ENCODE data around the gene SH3GL1. TPM values are rescaled to one million over a fixed set of nuclear protein-coding genes. Genes with fewer than 3 reads are reported as not detected.

Gene SH3GL1
- total RNA-seq, 1 donor, result 26.6 TPM

- H3K27me3 ChIP-seq (ENCODE audit: insufficient read depth, low read length), result no peaks in the 10 kb centered on the region
- H3K4me1 ChIP-seq (ENCODE audit: insufficient read depth, low read length), result no peaks in the 10 kb centered on the region
- H3K9me3 ChIP-seq (ENCODE audit: low read depth, low read length), result no peaks in the 10 kb centered on the region
- H3K4me3 ChIP-seq (ENCODE audit: low read length), result no peak overlapping the region
Measured at GRCh38 chr19:4441994-4442818, 41.9 kb upstream of the SH3GL1 start.

- Histone ChIP-seq H3K9me3 (ENCODE audit: low read depth, low read length) (no peaks in the 10 kb centered on the region), H3K4me1 (ENCODE audit: insufficient read depth, low read length) (no peaks in the 10 kb centered on the region), H3K27me3 (ENCODE audit: insufficient read depth, low read length) (no peaks in the 10 kb centered on the region), H3K4me3 (ENCODE audit: low read length) (no peak overlapping the region)
Measured at GRCh38 chr19:4439243-4439642, 38.9 kb upstream of the SH3GL1 start.

- no peaks in the 10 kb centered on the region for H3K9me3 ChIP-seq (ENCODE audit: low read depth, low read length)
Measured at GRCh38 chr19:4437103-4437502, 36.8 kb upstream of the SH3GL1 start.

GRCh38 chr19:4436231-4436630 lies 35.9 kb upstream of the SH3GL1 start:
- H3K4me1 ChIP-seq (ENCODE audit: insufficient read depth, low read length), result peaks cover 20% of the 10 kb centered on the region
- no peaks in the 10 kb centered on the region for H3K27me3 ChIP-seq (ENCODE audit: insufficient read depth, low read length)
- H3K9me3 ChIP-seq (ENCODE audit: low read depth, low read length), result no peaks in the 10 kb centered on the region
- H3K4me3 ChIP-seq (ENCODE audit: low read length), result no peak overlapping the region

More at GRCh38 chr19:4437103-4437502, 36.8 kb upstream of the SH3GL1 start:
- no peak overlapping the region for H3K4me3 ChIP-seq (ENCODE audit: low read length)
- peaks cover 11% of the 10 kb centered on the region for H3K4me1 ChIP-seq (ENCODE audit: insufficient read depth, low read length)
- no peaks in the 10 kb centered on the region for H3K27me3 ChIP-seq (ENCODE audit: insufficient read depth, low read length)

- Histone ChIP-seq H3K4me1 (ENCODE audit: insufficient read depth, low read length) (peaks cover 31% of the 10 kb centered on the region), H3K27me3 (ENCODE audit: insufficient read depth, low read length) (no peaks in the 10 kb centered on the region), H3K9me3 (ENCODE audit: low read depth, low read length) (no peaks in the 10 kb centered on the region), H3K4me3 (ENCODE audit: low read length) (no peak overlapping the region)
Measured at GRCh38 chr19:4434391-4434790, 34.0 kb upstream of the SH3GL1 start.

- no peak overlapping the region for H3K4me3 ChIP-seq (ENCODE audit: low read length)
- H3K9me3 ChIP-seq (ENCODE audit: low read depth, low read length), result no peaks in the 10 kb centered on the region
- H3K4me1 ChIP-seq (ENCODE audit: insufficient read depth, low read length), result peaks cover 31% of the 10 kb centered on the region
- H3K27me3 ChIP-seq (ENCODE audit: insufficient read depth, low read length), result no peaks in the 10 kb centered on the region
Measured at GRCh38 chr19:4432918-4433506, 32.7 kb upstream of the SH3GL1 start.

GRCh38 chr19:4431808-4432674 lies 31.7 kb upstream of the SH3GL1 start:
- H3K27me3 ChIP-seq (ENCODE audit: insufficient read depth, low read length), result no peaks in the 10 kb centered on the region
- H3K4me1 ChIP-seq (ENCODE audit: insufficient read depth, low read length), result peaks cover 31% of the 10 kb centered on the region
- H3K9me3 ChIP-seq (ENCODE audit: low read depth, low read length), result no peaks in the 10 kb centered on the region
- no peak overlapping the region for H3K4me3 ChIP-seq (ENCODE audit: low read length)

GRCh38 chr19:4431296-4431695 lies 30.9 kb upstream of the SH3GL1 start:
- peaks cover 31% of the 10 kb centered on the region for H3K4me1 ChIP-seq (ENCODE audit: insufficient read depth, low read length)
- no peaks in the 10 kb centered on the region for H3K9me3 ChIP-seq (ENCODE audit: low read depth, low read length)
- no peak overlapping the region for H3K4me3 ChIP-seq (ENCODE audit: low read length)
- no peaks in the 10 kb centered on the region for H3K27me3 ChIP-seq (ENCODE audit: insufficient read depth, low read length)

GRCh38 chr19:4430760-4431159 lies 30.4 kb upstream of the SH3GL1 start:
- no peaks in the 10 kb centered on the region for H3K9me3 ChIP-seq (ENCODE audit: low read depth, low read length)
- H3K27me3 ChIP-seq (ENCODE audit: insufficient read depth, low read length), result no peaks in the 10 kb centered on the region
- peaks cover 31% of the 10 kb centered on the region for H3K4me1 ChIP-seq (ENCODE audit: insufficient read depth, low read length)
- H3K4me3 ChIP-seq (ENCODE audit: low read length), result no peak overlapping the region

- Histone ChIP-seq H3K27me3 (ENCODE audit: insufficient read depth, low read length) (no peaks in the 10 kb centered on the region), H3K4me1 (ENCODE audit: insufficient read depth, low read length) (peaks cover 31% of the 10 kb centered on the region), H3K4me3 (ENCODE audit: low read length) (no peak overlapping the region), H3K9me3 (ENCODE audit: low read depth, low read length) (no peaks in the 10 kb centered on the region)
Measured at GRCh38 chr19:4429771-4430171, 29.4 kb upstream of the SH3GL1 start.

GRCh38 chr19:4429256-4429655 lies 28.9 kb upstream of the SH3GL1 start:
- no peaks in the 10 kb centered on the region for H3K9me3 ChIP-seq (ENCODE audit: low read depth, low read length)
- H3K27me3 ChIP-seq (ENCODE audit: insufficient read depth, low read length), result no peaks in the 10 kb centered on the region
- peaks cover 31% of the 10 kb centered on the region for H3K4me1 ChIP-seq (ENCODE audit: insufficient read depth, low read length)
- no peak overlapping the region for H3K4me3 ChIP-seq (ENCODE audit: low read length)

- Histone ChIP-seq H3K9me3 (ENCODE audit: low read depth, low read length) (no peaks in the 10 kb centered on the region), H3K4me1 (ENCODE audit: insufficient read depth, low read length) (peaks cover 31% of the 10 kb centered on the region), H3K27me3 (ENCODE audit: insufficient read depth, low read length) (no peaks in the 10 kb centered on the region), H3K4me3 (ENCODE audit: low read length) (no peak overlapping the region)
Measured at GRCh38 chr19:4428326-4428975, 28.1 kb upstream of the SH3GL1 start.

- Histone ChIP-seq H3K27me3 (ENCODE audit: insufficient read depth, low read length) (no peaks in the 10 kb centered on the region), H3K4me1 (ENCODE audit: insufficient read depth, low read length) (peaks cover 4% of the 10 kb centered on the region)
Measured at GRCh38 chr19:4425537-4425936, 25.2 kb upstream of the SH3GL1 start.

GRCh38 chr19:4423416-4424126 lies 23.2 kb upstream of the SH3GL1 start:
- H3K9me3 ChIP-seq (ENCODE audit: low read depth, low read length), result no peaks in the 10 kb centered on the region
- H3K4me3 ChIP-seq (ENCODE audit: low read length), result no peak overlapping the region
- H3K27me3 ChIP-seq (ENCODE audit: insufficient read depth, low read length), result no peaks in the 10 kb centered on the region
- no peaks in the 10 kb centered on the region for H3K4me1 ChIP-seq (ENCODE audit: insufficient read depth, low read length)

More at GRCh38 chr19:4425537-4425936, 25.2 kb upstream of the SH3GL1 start:
- no peak overlapping the region for H3K4me3 ChIP-seq (ENCODE audit: low read length)
- no peaks in the 10 kb centered on the region for H3K9me3 ChIP-seq (ENCODE audit: low read depth, low read length)

All from mononuclear cell (primary cell).